HG03439 (cell line): ENCODE measurements around the gene ORC5.

Experiments used
- ATAC-seq: cut with Tn5 transposase; IDR thresholded peaks from one replicate; pipeline ENCODE4 v1.9.1; 2021; ENCODE audit warnings: mild to moderate bottlenecking, moderate library complexity; ENCODE audit not compliant: unreplicated experiment

Gene ORC5

DNA sequence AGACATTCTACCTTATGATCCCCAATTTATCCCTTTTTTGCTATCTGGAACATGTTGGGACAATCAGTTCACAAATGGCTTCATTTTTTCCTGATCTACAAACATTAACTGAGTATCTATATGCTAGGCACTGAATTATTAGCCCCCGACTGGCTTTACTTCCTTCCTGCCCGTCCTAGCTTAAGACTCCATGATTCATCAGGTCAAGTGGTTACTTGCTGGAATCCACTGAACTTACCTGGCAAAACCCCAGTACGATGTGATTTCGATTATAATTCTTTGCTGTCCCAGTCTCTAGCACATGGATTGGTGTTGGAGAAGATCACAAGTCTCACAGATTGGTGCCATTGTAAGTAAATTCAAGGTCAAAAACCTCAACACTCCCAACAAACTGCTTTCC, 77.1 kb downstream of the ORC5 start:
- ATAC-seq = no peak

- no peak for ATAC-seq
Measured at GRCh38 chr7:104127204-104127603, 80.6 kb downstream of the ORC5 start.

DNA sequence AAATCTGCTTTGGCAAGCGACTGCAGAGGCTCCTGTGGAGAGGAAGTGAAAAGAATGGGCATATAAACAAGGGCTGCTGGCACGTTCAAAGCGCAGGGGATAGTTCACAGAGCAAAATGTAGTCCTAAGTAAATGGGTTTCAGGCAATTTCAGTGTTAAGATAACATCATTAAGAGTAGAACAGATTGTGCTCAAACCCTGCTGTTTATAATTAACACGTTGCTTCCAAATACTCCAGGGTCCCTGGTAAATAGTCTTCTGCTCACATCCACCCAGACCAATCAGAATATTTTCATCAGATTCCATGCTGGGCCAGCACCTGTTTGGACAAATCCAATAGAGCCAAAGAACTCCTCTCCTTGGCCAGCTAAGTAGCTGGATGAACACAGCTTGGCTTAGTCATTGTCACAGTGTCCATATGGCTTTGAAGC, 81.4 kb downstream of the ORC5 start:
- ATAC-seq = no peak

DNA sequence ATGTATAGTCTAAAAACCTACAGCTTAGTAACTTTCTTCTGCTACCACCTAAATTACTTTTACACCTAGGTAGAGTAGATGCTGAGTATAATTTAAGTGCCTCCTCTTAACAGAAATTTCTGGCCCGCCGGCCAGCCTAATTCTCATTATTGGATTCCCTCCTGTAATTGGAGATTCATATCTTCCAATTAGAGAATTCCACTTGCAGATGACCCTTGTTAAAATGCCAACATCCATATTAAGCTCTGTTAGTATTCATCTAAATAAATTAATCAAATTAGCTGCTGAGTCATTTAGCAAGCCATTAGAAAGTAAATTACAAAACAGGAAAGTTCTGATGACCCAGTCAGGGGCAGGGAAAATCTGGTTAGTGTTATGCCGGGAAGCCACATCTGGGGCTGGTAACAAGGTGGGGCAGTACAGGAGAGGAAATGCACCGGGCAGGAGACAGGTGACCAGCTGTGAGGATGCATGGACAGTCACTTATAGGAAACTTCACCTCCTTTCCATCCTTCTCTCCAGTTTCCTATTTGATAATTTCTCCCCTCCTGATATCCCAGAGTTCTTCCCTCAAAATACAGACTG, 82.8 kb downstream of the ORC5 start:
- no peak for ATAC-seq

DNA sequence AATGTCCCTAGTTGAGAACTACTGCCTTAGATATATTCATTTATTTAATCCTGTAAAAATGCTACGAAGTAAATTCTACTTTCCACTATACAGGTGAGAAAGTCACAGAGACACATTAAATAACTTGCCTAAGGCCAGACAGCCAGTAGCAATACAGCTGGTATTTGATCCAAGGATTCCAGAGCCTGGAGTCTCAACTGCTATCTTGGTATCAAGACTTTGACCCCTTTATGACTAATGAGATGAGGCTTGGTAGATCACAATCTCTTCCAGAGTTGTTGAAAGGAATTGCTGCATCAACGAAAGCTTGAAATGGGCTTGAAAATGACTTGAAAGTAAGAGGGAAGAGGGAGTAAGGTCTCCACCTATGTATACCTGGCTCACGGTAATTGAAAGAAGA, 83.3 kb downstream of the ORC5 start:
- ATAC-seq = no peak

DNA sequence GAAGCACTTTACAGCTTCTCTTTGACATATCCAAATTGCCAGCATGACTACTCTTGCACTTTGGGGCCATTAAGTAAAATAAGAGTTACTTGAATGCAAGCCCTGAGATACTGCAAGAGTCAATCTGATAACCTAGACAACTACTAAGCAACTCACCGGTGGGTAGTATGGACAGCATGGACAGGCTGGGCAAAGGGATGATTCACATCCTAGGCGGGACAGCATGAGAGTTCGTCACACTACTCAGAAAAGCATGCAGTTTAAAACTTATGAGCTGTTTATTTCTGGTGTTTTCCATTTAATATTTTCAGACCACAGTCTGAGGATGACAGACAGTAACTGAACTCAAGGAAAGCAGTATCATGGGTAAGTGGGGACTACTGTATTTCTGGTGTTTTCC, 84.0 kb downstream of the ORC5 start:
- ATAC-seq = no peak

DNA sequence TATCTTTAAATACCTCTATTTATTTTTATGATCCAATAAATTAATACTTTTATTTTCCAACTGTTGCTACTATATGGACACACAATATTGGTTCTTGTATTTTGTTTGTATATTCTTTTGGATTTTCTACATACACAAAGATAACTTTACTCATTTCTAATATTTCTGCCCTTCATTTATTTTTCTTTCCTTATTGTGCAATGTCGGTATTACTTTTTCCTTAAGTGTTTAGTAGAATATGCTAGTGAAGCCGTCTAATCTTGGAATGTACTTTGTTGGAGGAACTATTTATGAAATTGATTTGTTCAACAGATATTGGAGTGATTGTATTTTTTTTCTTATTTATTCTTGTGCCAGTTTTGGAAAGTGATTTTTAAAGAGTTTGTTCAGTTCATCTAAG, 94.0 kb downstream of the ORC5 start:
- ATAC-seq = no peak

- no peak for ATAC-seq
Measured at GRCh38 chr7:104112623-104113022, 95.2 kb downstream of the ORC5 start.

GRCh38 chr7:104111271-104111670, 96.5 kb downstream of the ORC5 start:
- no peak for ATAC-seq

- no peak for ATAC-seq
Measured at GRCh38 chr7:104106108-104106905, 101.5 kb downstream of the ORC5 start.

DNA sequence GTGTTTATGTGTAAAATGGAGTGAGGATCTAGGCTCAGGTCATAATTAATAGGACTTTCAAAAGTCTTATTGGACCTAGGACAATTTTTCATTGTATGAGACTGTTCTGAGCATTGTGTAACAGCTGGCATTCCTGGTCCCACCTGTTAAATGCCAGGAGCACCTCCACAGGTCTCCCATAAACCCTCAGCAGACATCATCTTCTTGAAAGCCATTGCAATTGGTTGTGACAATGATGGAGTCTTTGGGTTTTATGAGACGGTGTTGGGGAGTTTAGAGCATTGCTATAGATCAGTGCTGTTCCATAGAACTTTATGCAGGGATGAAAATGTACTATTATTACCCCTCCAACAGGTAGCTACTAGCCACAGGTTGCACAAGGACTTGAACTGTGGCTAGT, 108.9 kb downstream of the ORC5 start:
- no peak for ATAC-seq

DNA sequence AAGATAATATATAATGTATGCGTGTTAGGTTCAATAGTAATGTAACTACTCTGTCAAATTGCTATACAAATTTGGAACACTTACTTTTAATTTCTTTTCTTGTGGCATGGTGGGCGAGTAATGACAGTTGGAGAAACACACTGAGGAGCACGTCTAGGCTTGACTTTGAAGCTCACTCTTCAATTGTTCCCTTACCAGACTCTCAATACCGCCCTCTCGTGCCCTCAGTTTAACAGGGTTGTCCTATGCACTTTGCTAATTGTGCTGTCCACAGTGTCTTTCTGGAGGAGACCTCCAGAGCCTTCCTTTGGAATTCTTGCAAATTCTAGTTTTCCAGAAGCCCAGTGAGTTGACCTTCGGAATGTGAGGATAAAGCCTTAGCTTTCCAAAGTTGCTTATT, 111.1 kb downstream of the ORC5 start:
- ATAC-seq = no peak

- ATAC-seq = no peak
Measured at GRCh38 chr7:104093127-104093526, 114.7 kb downstream of the ORC5 start.

DNA sequence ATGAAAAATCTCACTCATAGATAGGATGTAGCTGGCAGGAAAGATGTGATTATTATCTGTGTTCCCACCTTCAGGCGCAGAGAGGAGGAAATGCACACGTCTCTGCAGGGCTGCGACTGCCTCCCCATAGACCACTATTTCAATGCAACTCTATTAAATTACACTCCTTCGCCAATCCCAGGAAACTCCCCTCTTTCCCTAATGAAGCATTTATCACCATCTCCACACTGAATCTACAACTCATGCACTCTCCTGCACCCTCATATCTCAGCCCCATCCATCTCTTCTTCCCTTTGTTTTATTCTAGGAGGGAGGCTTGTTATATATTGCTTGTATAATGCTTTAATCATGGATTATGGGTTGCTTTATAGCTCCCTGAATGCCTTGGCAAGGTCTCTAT, 116.6 kb downstream of the ORC5 start:
- ATAC-seq = no peak

- no peak for ATAC-seq
Measured at GRCh38 chr7:104089612-104090011, 118.2 kb downstream of the ORC5 start.

DNA sequence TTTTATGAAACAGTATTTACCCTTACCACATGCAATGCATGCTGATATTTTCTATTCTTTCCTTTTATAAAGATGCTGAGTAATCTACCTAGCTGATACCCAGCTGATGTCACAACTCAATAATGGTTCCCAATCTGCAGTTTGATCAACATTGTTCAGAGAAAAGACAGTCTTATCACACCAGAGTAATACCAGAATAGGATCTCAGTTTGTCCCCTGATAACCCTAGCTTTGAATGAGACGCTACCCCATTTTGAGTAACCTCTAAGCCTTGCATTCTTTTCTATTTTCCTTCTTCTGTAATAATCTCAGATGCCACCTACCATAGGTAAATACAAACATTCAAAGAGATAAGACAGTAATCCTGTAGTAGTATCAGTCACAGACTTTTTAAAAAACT, 118.8 kb downstream of the ORC5 start:
- ATAC-seq = no peak
